Natural killer cell (primary cell): ENCODE measurements around the gene DCAF8L2. TPM values are rescaled to one million over a fixed set of nuclear protein-coding genes. Genes with fewer than 3 reads are reported as not detected.

ENCODE experiments used
- total RNA-seq, 4 donors: library from RNA; stranded (reverse); fragments of 120-200 nt in 1 of 4; gene quantifications; one replicate each; pipeline versions ENCODE4 v1.2.3 to v1.2.4, GENCODE V29; 2013 to 2022

DCAF8L2 gene
- total RNA-seq, 3 donors from 2014 or later (not counting 1 experiment from before 2014, with no cell fraction given) = not detected

Other genes starting within 250 kb of the DCAF8L2 start
- not detected for gene PPP4R3C, start 127.0 kb upstream of the DCAF8L2 start, total RNA-seq
- not detected for gene MAGEB10, start 217.6 kb downstream of the DCAF8L2 start, total RNA-seq